ENCODE results near the gene TENM3. TPM values are rescaled to one million over a fixed set of nuclear protein-coding genes. Genes with fewer than 3 reads are reported as not detected.

The TENM3 gene
- total and polyA plus RNA-seq, 2 of the 8 experiments (the other 6 are each of a cell fraction or from before 2014, with no cell fraction given): 36.9 to 69.3 TPM

DNA sequence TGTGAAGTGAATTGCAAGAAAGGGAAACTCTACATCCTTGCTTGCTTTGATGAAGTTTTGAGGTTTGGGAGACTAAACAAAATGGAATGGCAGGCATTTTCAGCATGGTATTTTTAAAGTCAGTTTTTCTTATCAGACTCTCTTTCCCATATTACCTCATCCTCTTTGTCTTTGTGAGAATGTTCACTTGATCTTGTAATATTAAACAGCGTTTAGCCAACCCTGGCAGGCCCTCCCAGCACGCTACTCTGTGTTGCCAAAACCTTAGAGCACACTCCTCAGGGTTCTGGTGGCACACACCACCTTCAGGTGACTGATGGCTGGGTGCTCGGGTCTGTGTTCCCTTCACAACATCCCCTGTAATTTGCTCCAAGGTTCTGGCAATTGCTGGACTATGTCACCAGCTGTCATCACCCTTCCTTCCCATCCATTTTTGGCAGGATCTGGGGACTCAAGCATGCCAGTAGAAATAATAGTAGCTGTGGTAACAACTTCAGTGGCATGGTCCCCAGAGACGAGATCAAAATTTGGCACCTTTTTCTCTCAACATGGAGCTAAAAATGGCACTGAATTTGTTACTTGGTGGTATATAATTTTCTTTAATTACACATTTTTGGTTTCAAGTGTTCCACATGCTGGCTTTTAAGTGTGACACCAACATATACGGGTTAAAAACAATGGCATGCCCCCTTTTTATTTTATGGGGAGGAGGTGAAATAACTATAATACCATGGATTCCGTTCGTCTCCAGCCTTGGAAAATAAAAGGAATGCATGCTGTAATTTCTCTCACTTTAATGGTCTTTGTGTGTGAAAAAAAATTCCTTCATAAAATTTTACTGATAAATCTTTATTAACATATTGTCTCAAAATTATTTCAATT lies 400.8 kb downstream of the TENM3 start (continued):
- TF ChIP-seq SIRT6 (IDR thresholded peaks at IDR 0.05; ENCODE audit: low read length) (no peak), RXRA (IDR thresholded peaks at IDR 0.05; ENCODE audit: insufficient read depth, low read depth, low read length) (no peak), CHD2 (IDR thresholded peaks at IDR 0.05; ENCODE audit: low read length) (no peak), SUZ12 (IDR thresholded peaks at IDR 0.05; ENCODE audit: low read length) (no peak), USF2 (IDR thresholded peaks at IDR 0.05; ENCODE audit: low read length) (no peak), BRCA1 (IDR thresholded peaks at IDR 0.05; ENCODE audit: low read depth, low read length) (no peak), POLR2AphosphoS5 (IDR thresholded peaks at IDR 0.05; ENCODE audit: low read depth, low read length) (no peak)
